Subcutaneous abdominal adipose tissue (tissue), 5 donors: ENCODE data around the gene HOXA4.

Source experiments
- H3K27ac ChIP-seq: one replicate; pipeline ENCODE4 v1.7.0; 2013; ENCODE audit warnings: low read depth, mild to moderate bottlenecking, inconsistent platforms, low read length, moderate library complexity
- H3K27me3 ChIP-seq, 5 donors: one replicate each; pipeline ENCODE4 v1.7.0; 2013; ENCODE audit warnings: low read length in 5 of 5, inconsistent platforms in 1 of 5; ENCODE audit not compliant: control insufficient read depth in 5 of 5, insufficient read depth in 4 of 5
- H3K36me3 ChIP-seq, 5 donors: one replicate each; pipeline ENCODE4 v1.7.0; 2013; ENCODE audit warnings: low read length in 5 of 5; ENCODE audit not compliant: control insufficient read depth in 5 of 5, insufficient read depth in 5 of 5
- H3K4me1 ChIP-seq, 5 donors: one replicate each; pipeline ENCODE4 v1.7.0; 2013; ENCODE audit warnings: low read length in 5 of 5, mild to moderate bottlenecking in 3 of 5, moderate library complexity in 1 of 5; ENCODE audit not compliant: control insufficient read depth in 5 of 5, insufficient read depth in 5 of 5
- H3K4me3 ChIP-seq, 5 donors: one replicate each; pipeline ENCODE4 v1.7.0; 2013; ENCODE audit warnings: low read length in 5 of 5, low read depth in 1 of 5
- H3K9ac ChIP-seq, 5 donors: one replicate each; pipeline ENCODE4 v1.7.0; 2013; ENCODE audit warnings: low read length in 5 of 5, mild to moderate bottlenecking in 4 of 5, moderate library complexity in 3 of 5
- H3K9me3 ChIP-seq, 5 donors: one replicate each; pipeline ENCODE4 v1.7.0; 2013; ENCODE audit warnings: low read length in 5 of 5; ENCODE audit not compliant: control insufficient read depth in 5 of 5
- donor health status: healthy.
- donor health status: healthy.
- donor health status: healthy.
- donor health status: healthy.
- donor health status: healthy.

The HOXA4 gene

DNA sequence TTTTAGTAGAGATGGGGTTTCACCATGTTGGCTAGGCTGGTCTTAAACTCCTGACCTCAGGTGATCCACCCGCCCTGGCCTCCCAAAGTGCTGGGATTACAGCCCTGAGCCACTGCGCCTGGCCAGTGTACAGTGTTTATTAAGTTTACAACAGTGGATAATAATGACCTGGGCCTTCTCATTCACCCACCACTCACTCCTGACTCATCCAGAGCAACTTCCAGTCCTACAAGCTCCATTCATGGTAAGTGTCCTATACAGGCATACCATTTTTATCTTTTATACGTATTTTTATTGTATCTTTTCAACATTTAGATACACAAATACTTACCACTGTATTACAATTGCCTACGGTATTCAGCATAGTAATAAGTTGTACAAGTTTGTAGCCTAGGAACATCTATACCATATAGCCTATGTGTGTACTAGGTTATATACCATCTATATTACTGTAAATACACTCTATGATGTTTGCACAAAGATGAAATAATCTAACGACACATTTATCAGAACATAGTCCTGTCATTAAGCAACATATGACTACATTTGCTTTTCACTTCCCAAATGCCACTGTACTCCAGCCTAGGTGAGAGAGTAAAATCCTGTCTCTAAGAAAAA lies 51.8 kb downstream of the HOXA4 start:
- H3K9ac ChIP-seq = no peak overlapping the region
- H3K27ac ChIP-seq = no peak overlapping the region
- no peak overlapping the region for H3K4me3 ChIP-seq
- H3K9me3 ChIP-seq = peaks cover 0 to 4% (median 0%) of the 10 kb centered on the region in 5 donors
- no peaks in the 10 kb centered on the region for H3K36me3 ChIP-seq
- no peaks in the 10 kb centered on the region for H3K27me3 ChIP-seq
- H3K4me1 ChIP-seq = no peaks in the 10 kb centered on the region
